ENCODE measurements around the gene OR2G2. TPM values are rescaled to one million over a fixed set of nuclear protein-coding genes. Genes with fewer than 3 reads are reported as not detected.

OR2G2 gene
- total RNA-seq, 1 experiment from 2014 or later, result not detected

DNA sequence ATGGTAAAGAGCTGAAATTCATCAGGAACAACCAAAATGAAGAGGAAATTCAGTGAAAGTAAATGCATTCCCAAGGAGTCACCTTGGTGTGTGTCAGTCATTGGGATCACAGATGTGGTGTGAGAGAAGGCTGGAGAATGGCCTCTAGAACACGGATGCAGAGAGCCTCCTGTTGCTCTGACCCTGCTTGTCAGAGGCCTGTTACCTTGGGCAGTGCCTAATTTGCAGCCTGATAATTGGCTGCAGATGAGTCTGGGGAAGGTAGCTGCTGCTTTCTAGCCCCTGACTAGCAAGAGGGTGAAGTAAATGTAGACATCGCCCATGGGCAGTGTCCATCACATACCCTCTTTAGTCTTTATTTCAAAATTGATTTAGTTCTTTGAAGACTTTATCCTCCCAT lies 35.9 kb upstream of the OR2G2 start:
- no peaks in the 10 kb centered on the region for H3K9me2 ChIP-seq (replicated peaks; ENCODE audit: insufficient read depth, low read length)
- H3K27ac ChIP-seq (ENCODE audit: low read length), result no peak overlapping the region
- no peaks in the 10 kb centered on the region for H3K79me2 ChIP-seq (ENCODE audit: low read length)
- H3K4me2 ChIP-seq (ENCODE audit: low read depth, low read length, poor library complexity, severe bottlenecking), result no peak overlapping the region
- no peak for DNase-seq
- H2AFZ ChIP-seq (ENCODE audit: low read length), result no peak overlapping the region
- H4K20me1 ChIP-seq (ENCODE audit: insufficient read depth, low read depth, low read length), result no peaks in the 10 kb centered on the region
- H3K9ac ChIP-seq (ENCODE audit: low read length), result no peak overlapping the region
- no peak overlapping the region for H3K4me3 ChIP-seq (ENCODE audit: low read length)
- no peaks in the 10 kb centered on the region for H3K27me3 ChIP-seq (ENCODE audit: low read length)
- no peaks in the 10 kb centered on the region for H3K4me1 ChIP-seq (ENCODE audit: low read length)
- no peaks in the 10 kb centered on the region for H3K36me3 ChIP-seq (ENCODE audit: insufficient read depth, low read length)
- no peaks in the 10 kb centered on the region for H3K9me3 ChIP-seq (ENCODE audit: low read length)

- Histone ChIP-seq H3K36me3 (ENCODE audit: insufficient read depth, low read length) (no peaks in the 10 kb centered on the region), H2AFZ (ENCODE audit: low read length) (no peak overlapping the region)
- DNase-seq, result no peak
Observed at GRCh38 chr1:247557926-247558674, 30.1 kb upstream of the OR2G2 start.

DNA sequence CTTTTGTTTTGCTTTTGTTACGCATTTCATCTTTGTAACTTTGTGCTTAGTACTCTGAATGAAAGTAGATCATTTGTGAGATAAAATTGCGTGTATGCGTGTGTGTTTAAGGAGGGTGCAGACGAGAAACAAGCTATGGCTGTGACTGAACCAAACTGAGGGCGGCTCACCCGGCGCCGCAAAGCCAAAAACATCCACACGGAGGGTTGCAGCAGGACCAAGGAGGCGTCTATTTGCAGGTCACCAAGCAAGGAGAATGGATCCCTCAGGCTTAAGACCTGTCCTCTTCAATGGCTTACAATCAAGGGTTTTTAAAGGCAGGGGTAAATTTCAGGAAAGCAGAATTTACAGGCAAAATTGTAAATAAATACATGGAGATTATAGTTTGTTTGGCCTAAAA lies 26.4 kb upstream of the OR2G2 start:
- Histone ChIP-seq H3K27ac (ENCODE audit: low read length) (no peak overlapping the region), H3K9me3 (ENCODE audit: low read length) (no peaks in the 10 kb centered on the region), H3K4me1 (ENCODE audit: low read length) (no peaks in the 10 kb centered on the region), H3K9me2 (replicated peaks; ENCODE audit: insufficient read depth, low read length) (no peaks in the 10 kb centered on the region), H2AFZ (ENCODE audit: low read length) (no peak overlapping the region), H3K27me3 (ENCODE audit: low read length) (no peaks in the 10 kb centered on the region), H3K9ac (ENCODE audit: low read length) (no peak overlapping the region), H3K4me2 (ENCODE audit: low read depth, low read length, poor library complexity, severe bottlenecking) (no peak overlapping the region), H3K79me2 (ENCODE audit: low read length) (no peaks in the 10 kb centered on the region), H3K4me3 (ENCODE audit: low read length) (no peak overlapping the region), H4K20me1 (ENCODE audit: insufficient read depth, low read depth, low read length) (no peaks in the 10 kb centered on the region), H3K36me3 (ENCODE audit: insufficient read depth, low read length) (no peaks in the 10 kb centered on the region)
- DNase-seq, result no peak

More at GRCh38 chr1:247557926-247558674, 30.1 kb upstream of the OR2G2 start:
- Histone ChIP-seq H3K79me2 (ENCODE audit: low read length) (no peaks in the 10 kb centered on the region), H3K27me3 (ENCODE audit: low read length) (no peaks in the 10 kb centered on the region), H3K9me3 (ENCODE audit: low read length) (no peaks in the 10 kb centered on the region), H4K20me1 (ENCODE audit: insufficient read depth, low read depth, low read length) (no peaks in the 10 kb centered on the region), H3K4me2 (ENCODE audit: low read depth, low read length, poor library complexity, severe bottlenecking) (no peak overlapping the region), H3K27ac (ENCODE audit: low read length) (no peak overlapping the region), H3K4me1 (ENCODE audit: low read length) (no peaks in the 10 kb centered on the region), H3K9me2 (replicated peaks; ENCODE audit: insufficient read depth, low read length) (no peaks in the 10 kb centered on the region), H3K4me3 (ENCODE audit: low read length) (no peak overlapping the region), H3K9ac (ENCODE audit: low read length) (no peak overlapping the region)

GRCh38 chr1:247562198-247562597 lies 26.0 kb upstream of the OR2G2 start:
- Histone ChIP-seq H2AFZ (ENCODE audit: low read length) (no peak overlapping the region), H3K9me2 (replicated peaks; ENCODE audit: insufficient read depth, low read length) (no peaks in the 10 kb centered on the region), H3K27ac (ENCODE audit: low read length) (no peak overlapping the region), H3K4me2 (ENCODE audit: low read depth, low read length, poor library complexity, severe bottlenecking) (no peak overlapping the region), H3K4me1 (ENCODE audit: low read length) (no peaks in the 10 kb centered on the region), H3K79me2 (ENCODE audit: low read length) (no peaks in the 10 kb centered on the region), H3K4me3 (ENCODE audit: low read length) (no peak overlapping the region), H3K27me3 (ENCODE audit: low read length) (no peaks in the 10 kb centered on the region), H3K36me3 (ENCODE audit: insufficient read depth, low read length) (no peaks in the 10 kb centered on the region), H3K9me3 (ENCODE audit: low read length) (no peaks in the 10 kb centered on the region), H3K9ac (ENCODE audit: low read length) (no peak overlapping the region), H4K20me1 (ENCODE audit: insufficient read depth, low read depth, low read length) (no peaks in the 10 kb centered on the region)
- DNase-seq, result no peak

DNA sequence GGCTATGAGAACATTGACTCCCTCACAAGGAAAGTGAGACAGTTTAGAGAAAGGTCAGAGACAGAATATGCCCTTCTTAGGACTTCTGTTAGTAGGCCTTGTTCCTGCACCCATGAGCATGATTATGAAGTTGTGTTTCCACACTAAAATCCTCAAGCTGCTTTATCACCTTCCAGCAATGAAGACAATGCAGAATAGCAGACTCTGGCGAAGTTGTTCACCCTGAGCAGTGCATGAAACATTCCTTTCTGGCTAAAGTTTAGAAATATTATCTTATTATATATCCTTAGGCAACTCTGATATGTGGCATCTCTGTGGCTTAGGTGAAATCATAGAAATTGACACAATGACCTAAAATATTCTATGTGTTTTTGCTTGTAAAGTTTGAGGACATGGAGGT lies 13.9 kb upstream of the OR2G2 start:
- DNase-seq, result no peak
- H3K27me3 ChIP-seq (ENCODE audit: low read length), result no peaks in the 10 kb centered on the region
- H3K9me3 ChIP-seq (ENCODE audit: low read length), result no peaks in the 10 kb centered on the region
- H3K4me1 ChIP-seq (ENCODE audit: low read length), result no peaks in the 10 kb centered on the region
- no peak overlapping the region for H3K4me3 ChIP-seq (ENCODE audit: low read length)
- no peak overlapping the region for H3K9ac ChIP-seq (ENCODE audit: low read length)
- no peak overlapping the region for H3K27ac ChIP-seq (ENCODE audit: low read length)
- H3K4me2 ChIP-seq (ENCODE audit: low read depth, low read length, poor library complexity, severe bottlenecking), result no peak overlapping the region
- H3K9me2 ChIP-seq (replicated peaks; ENCODE audit: insufficient read depth, low read length), result no peaks in the 10 kb centered on the region
- no peaks in the 10 kb centered on the region for H3K79me2 ChIP-seq (ENCODE audit: low read length)
- no peak overlapping the region for H2AFZ ChIP-seq (ENCODE audit: low read length)
- no peaks in the 10 kb centered on the region for H4K20me1 ChIP-seq (ENCODE audit: insufficient read depth, low read depth, low read length)
- no peaks in the 10 kb centered on the region for H3K36me3 ChIP-seq (ENCODE audit: insufficient read depth, low read length)

- Histone ChIP-seq H3K9me2 (replicated peaks; ENCODE audit: insufficient read depth, low read length) (no peaks in the 10 kb centered on the region), H2AFZ (ENCODE audit: low read length) (no peak overlapping the region), H3K79me2 (ENCODE audit: low read length) (no peaks in the 10 kb centered on the region), H3K4me1 (ENCODE audit: low read length) (no peaks in the 10 kb centered on the region), H3K27me3 (ENCODE audit: low read length) (no peaks in the 10 kb centered on the region), H3K9me3 (ENCODE audit: low read length) (no peaks in the 10 kb centered on the region), H3K4me3 (ENCODE audit: low read length) (no peak overlapping the region), H3K27ac (ENCODE audit: low read length) (no peak overlapping the region), H4K20me1 (ENCODE audit: insufficient read depth, low read depth, low read length) (no peaks in the 10 kb centered on the region), H3K4me2 (ENCODE audit: low read depth, low read length, poor library complexity, severe bottlenecking) (no peak overlapping the region), H3K36me3 (ENCODE audit: insufficient read depth, low read length) (no peaks in the 10 kb centered on the region), H3K9ac (ENCODE audit: low read length) (no peak overlapping the region)
- DNase-seq, result no peak
Observed at GRCh38 chr1:247574664-247575063, 13.5 kb upstream of the OR2G2 start.

DNA sequence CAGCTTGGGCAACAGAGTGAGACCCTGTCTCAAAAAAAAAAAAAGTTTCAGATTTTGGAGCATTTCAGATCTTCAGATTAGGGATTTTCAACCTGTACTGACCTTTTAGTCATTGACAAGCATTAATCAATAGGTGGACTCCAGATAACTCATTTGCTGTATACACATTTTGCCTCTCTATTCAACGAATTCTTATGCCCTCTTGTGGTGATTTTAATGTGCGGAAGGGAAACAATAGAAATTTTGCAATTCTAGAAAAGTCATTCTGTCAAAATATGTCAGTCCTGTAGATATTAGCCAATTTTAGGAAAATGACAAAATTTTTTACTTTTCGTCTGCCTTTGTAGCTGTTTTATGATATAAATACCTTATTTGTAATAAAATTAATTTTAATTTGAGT lies 11.6 kb upstream of the OR2G2 start:
- DNase-seq, result peak; percentile 69
- no peaks in the 10 kb centered on the region for H3K4me1 ChIP-seq (ENCODE audit: low read length)
- no peak overlapping the region for H3K27ac ChIP-seq (ENCODE audit: low read length)
- no peaks in the 10 kb centered on the region for H3K79me2 ChIP-seq (ENCODE audit: low read length)
- no peaks in the 10 kb centered on the region for H4K20me1 ChIP-seq (ENCODE audit: insufficient read depth, low read depth, low read length)
- no peaks in the 10 kb centered on the region for H3K27me3 ChIP-seq (ENCODE audit: low read length)
- no peak overlapping the region for H2AFZ ChIP-seq (ENCODE audit: low read length)
- H3K4me3 ChIP-seq (ENCODE audit: low read length), result no peak overlapping the region
- H3K9me3 ChIP-seq (ENCODE audit: low read length), result no peaks in the 10 kb centered on the region
- H3K36me3 ChIP-seq (ENCODE audit: insufficient read depth, low read length), result no peaks in the 10 kb centered on the region
- no peak overlapping the region for H3K9ac ChIP-seq (ENCODE audit: low read length)
- H3K9me2 ChIP-seq (replicated peaks; ENCODE audit: insufficient read depth, low read length), result no peaks in the 10 kb centered on the region
- H3K4me2 ChIP-seq (ENCODE audit: low read depth, low read length, poor library complexity, severe bottlenecking), result no peak overlapping the region

- Histone ChIP-seq H3K4me3 (ENCODE audit: low read length) (no peak overlapping the region), H3K9ac (ENCODE audit: low read length) (no peak overlapping the region), H3K36me3 (ENCODE audit: insufficient read depth, low read length) (no peaks in the 10 kb centered on the region), H3K27me3 (ENCODE audit: low read length) (no peaks in the 10 kb centered on the region), H3K79me2 (ENCODE audit: low read length) (no peaks in the 10 kb centered on the region), H3K4me2 (ENCODE audit: low read depth, low read length, poor library complexity, severe bottlenecking) (no peak overlapping the region), H4K20me1 (ENCODE audit: insufficient read depth, low read depth, low read length) (no peaks in the 10 kb centered on the region), H3K4me1 (ENCODE audit: low read length) (no peaks in the 10 kb centered on the region), H2AFZ (ENCODE audit: low read length) (no peak overlapping the region), H3K27ac (ENCODE audit: low read length) (no peak overlapping the region), H3K9me3 (ENCODE audit: low read length) (no peaks in the 10 kb centered on the region), H3K9me2 (replicated peaks; ENCODE audit: insufficient read depth, low read length) (no peaks in the 10 kb centered on the region)
- DNase-seq, result no peak
Observed at GRCh38 chr1:247578946-247579460, 9.2 kb upstream of the OR2G2 start.

Measured in Karpas-422 (cell line).